ENCODE data around the gene FOS.
"Not testable (repeated sequence)": the region's sequence is repeated elsewhere in the genome, so short reads cannot be mapped to it uniquely, and the experiment has no call there.

FOS gene

GRCh38 chr14:75280291-75280830 lies 1.7 kb downstream of the FOS start:
- no peak overlapping the region for H3K4me3 ChIP-seq (ENCODE audit: low read depth, low read length)
- no peak overlapping the region for H3K27ac ChIP-seq
- TF ChIP-seq, protein P1, sequence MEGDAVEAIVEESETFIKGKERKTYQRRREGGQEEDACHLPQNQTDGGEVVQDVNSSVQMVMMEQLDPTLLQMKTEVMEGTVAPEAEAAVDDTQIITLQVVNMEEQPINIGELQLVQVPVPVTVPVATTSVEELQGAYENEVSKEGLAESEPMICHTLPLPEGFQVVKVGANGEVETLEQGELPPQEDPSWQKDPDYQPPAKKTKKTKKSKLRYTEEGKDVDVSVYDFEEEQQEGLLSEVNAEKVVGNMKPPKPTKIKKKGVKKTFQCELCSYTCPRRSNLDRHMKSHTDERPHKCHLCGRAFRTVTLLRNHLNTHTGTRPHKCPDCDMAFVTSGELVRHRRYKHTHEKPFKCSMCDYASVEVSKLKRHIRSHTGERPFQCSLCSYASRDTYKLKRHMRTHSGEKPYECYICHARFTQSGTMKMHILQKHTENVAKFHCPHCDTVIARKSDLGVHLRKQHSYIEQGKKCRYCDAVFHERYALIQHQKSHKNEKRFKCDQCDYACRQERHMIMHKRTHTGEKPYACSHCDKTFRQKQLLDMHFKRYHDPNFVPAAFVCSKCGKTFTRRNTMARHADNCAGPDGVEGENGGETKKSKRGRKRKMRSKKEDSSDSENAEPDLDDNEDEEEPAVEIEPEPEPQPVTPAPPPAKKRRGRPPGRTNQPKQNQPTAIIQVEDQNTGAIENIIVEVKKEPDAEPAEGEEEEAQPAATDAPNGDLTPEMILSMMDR (IDR thresholded peaks at IDR 0.05; ENCODE audit: low read depth, low read length), result no peak

DNA sequence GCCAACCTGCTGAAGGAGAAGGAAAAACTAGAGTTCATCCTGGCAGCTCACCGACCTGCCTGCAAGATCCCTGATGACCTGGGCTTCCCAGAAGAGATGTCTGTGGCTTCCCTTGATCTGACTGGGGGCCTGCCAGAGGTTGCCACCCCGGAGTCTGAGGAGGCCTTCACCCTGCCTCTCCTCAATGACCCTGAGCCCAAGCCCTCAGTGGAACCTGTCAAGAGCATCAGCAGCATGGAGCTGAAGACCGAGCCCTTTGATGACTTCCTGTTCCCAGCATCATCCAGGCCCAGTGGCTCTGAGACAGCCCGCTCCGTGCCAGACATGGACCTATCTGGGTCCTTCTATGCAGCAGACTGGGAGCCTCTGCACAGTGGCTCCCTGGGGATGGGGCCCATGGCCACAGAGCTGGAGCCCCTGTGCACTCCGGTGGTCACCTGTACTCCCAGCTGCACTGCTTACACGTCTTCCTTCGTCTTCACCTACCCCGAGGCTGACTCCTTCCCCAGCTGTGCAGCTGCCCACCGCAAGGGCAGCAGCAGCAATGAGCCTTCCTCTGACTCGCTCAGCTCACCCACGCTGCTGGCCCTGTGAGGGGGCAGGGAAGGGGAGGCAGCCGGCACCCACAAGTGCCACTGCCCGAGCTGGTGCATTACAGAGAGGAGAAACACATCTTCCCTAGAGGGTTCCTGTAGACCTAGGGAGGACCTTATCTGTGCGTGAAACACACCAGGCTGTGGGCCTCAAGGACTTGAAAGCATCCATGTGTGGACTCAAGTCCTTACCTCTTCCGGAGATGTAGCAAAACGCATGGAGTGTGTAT lies 2.4 kb downstream of the FOS start:
- H3K27me3 ChIP-seq (ENCODE audit: insufficient read depth, low read depth, severe bottlenecking), result no peaks in the 10 kb centered on the region
- no peak overlapping the region for H3K27ac ChIP-seq
- TF ChIP-seq, protein P1 (IDR thresholded peaks at IDR 0.05; ENCODE audit: low read depth, low read length), result no peak
- H3K36me3 ChIP-seq, result peaks cover 9% of the 10 kb centered on the region
- no peak overlapping the region for H3K4me3 ChIP-seq (ENCODE audit: low read depth, low read length)
- H3K9me3 ChIP-seq (ENCODE audit: severe bottlenecking), result no peaks in the 10 kb centered on the region
- DNase-seq, result no peak

More at GRCh38 chr14:75280291-75280830, 1.7 kb downstream of the FOS start:
- DNase-seq, result no peak
- Histone ChIP-seq H3K27me3 (ENCODE audit: insufficient read depth, low read depth, severe bottlenecking) (no peaks in the 10 kb centered on the region), H3K9me3 (ENCODE audit: severe bottlenecking) (no peaks in the 10 kb centered on the region), H3K36me3 (peaks cover 9% of the 10 kb centered on the region)

GRCh38 chr14:75281654-75282019 lies 3.0 kb downstream of the FOS start:
- no peaks in the 10 kb centered on the region for H3K27me3 ChIP-seq (ENCODE audit: insufficient read depth, low read depth, severe bottlenecking)
- H3K36me3 ChIP-seq, result peaks cover 9% of the 10 kb centered on the region
- TF ChIP-seq, protein P1 (IDR thresholded peaks at IDR 0.05; ENCODE audit: low read depth, low read length), result no peak
- no peaks in the 10 kb centered on the region for H3K9me3 ChIP-seq (ENCODE audit: severe bottlenecking)
- H3K4me3 ChIP-seq (ENCODE audit: low read depth, low read length), result no peak overlapping the region
- no peak overlapping the region for H3K27ac ChIP-seq
- no peak for DNase-seq

GRCh38 chr14:75282170-75282554 lies 3.5 kb downstream of the FOS start:
- Histone ChIP-seq H3K36me3 (peaks cover 9% of the 10 kb centered on the region), H3K27me3 (ENCODE audit: insufficient read depth, low read depth, severe bottlenecking) (no peaks in the 10 kb centered on the region), H3K9me3 (ENCODE audit: severe bottlenecking) (no peaks in the 10 kb centered on the region), H3K4me3 (ENCODE audit: low read depth, low read length) (no peak overlapping the region), H3K27ac (no peak overlapping the region)
- DNase-seq, result no peak
- TF ChIP-seq, protein P1 (IDR thresholded peaks at IDR 0.05; ENCODE audit: low read depth, low read length), result no peak

GRCh38 chr14:75282555-75283161 lies 4.0 kb downstream of the FOS start:
- H3K9me3 ChIP-seq (ENCODE audit: severe bottlenecking); H3K27me3 ChIP-seq (ENCODE audit: insufficient read depth, low read depth, severe bottlenecking); DNase-seq; H3K36me3 ChIP-seq; H3K27ac ChIP-seq; H3K4me3 ChIP-seq (ENCODE audit: low read depth, low read length): not testable (repeated sequence)

GRCh38 chr14:75283162-75283832 lies 4.7 kb downstream of the FOS start:
- no peak overlapping the region for H3K27ac ChIP-seq
- peaks cover 9% of the 10 kb centered on the region for H3K36me3 ChIP-seq
- no peak for DNase-seq
- H3K9me3 ChIP-seq (ENCODE audit: severe bottlenecking), result no peaks in the 10 kb centered on the region
- H3K27me3 ChIP-seq (ENCODE audit: insufficient read depth, low read depth, severe bottlenecking), result no peaks in the 10 kb centered on the region
- TF ChIP-seq, protein P1 (IDR thresholded peaks at IDR 0.05; ENCODE audit: low read depth, low read length), result no peak
- H3K4me3 ChIP-seq (ENCODE audit: low read depth, low read length), result no peak overlapping the region

Measured in WERI-Rb-1 (cell line).